ENCODE data around the gene CEP68. TPM values are rescaled to one million over a fixed set of nuclear protein-coding genes. Genes with fewer than 3 reads are reported as not detected.

Gene CEP68, protein sequence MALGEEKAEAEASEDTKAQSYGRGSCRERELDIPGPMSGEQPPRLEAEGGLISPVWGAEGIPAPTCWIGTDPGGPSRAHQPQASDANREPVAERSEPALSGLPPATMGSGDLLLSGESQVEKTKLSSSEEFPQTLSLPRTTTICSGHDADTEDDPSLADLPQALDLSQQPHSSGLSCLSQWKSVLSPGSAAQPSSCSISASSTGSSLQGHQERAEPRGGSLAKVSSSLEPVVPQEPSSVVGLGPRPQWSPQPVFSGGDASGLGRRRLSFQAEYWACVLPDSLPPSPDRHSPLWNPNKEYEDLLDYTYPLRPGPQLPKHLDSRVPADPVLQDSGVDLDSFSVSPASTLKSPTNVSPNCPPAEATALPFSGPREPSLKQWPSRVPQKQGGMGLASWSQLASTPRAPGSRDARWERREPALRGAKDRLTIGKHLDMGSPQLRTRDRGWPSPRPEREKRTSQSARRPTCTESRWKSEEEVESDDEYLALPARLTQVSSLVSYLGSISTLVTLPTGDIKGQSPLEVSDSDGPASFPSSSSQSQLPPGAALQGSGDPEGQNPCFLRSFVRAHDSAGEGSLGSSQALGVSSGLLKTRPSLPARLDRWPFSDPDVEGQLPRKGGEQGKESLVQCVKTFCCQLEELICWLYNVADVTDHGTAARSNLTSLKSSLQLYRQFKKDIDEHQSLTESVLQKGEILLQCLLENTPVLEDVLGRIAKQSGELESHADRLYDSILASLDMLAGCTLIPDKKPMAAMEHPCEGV
- polyA plus RNA-seq (2012; rRNA removed), result 6.2 and 7.8 TPM in 2 replicates
- 5.4 and 6.8 TPM in 2 replicates for polyA plus RNA-seq (2012; cell fraction: cytosol; rRNA removed)
- 9.0 and 12.6 TPM in 2 replicates for polyA plus RNA-seq (2012; cell fraction: nucleus; rRNA removed)

DNA sequence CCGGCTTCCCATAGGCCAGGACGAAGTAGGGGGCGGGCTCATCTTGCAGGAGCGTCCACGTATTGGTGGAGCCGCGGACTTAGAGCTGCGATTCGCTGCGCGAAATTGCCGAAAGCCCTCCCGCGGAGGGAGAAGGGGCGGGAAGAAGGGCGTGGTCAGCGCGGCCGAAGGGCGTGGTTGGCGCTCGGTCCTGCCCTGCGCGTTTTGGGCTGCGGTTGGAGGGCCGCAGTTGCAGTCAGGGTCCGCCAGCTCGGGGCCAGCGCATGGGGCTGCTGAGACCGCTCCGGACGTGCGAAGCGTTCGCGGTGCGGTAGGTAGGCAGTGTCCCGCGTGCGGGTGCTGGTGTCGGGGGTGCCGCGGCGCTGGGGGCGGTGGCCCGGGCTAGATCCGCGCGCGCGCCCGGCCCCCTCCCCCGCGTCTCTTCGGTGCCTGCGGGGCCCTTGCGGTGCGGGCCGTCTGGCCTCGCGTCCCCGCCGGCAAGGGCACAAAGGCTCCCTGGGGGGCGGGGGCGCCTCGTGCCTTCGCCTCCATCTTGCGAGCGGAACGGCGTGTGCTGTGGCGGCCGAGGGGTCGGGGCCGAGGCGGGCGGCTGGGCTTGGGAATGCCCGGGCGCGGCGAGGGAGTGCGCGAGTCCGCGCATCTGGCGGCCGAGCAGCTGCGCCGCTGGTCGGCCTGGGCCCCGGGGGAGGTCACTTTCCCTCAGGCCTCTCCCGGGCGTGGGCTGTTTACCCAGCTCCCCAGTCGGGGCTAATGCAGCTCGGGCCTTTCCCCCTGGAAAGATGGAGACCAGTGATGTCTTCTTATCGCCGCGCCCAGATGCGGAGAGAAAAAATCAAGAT lies at the start of gene CEP68:
Gene CEP68 (plus strand): TSS at position 202 of the 839 bp plus-strand sequence. CDS start 13,029 bp downstream, outside the sequence.
- no peaks in the 10 kb centered on the region for H3K9me2 ChIP-seq
- peak within 1 kb of the TSS; percentile 79 for H2AFZ ChIP-seq (ENCODE audit: low read depth)
- ChIA-PET CTCF (interaction anchor here (0.8 to 5.1 kb wide), 9 partner anchors 10 to 179 kb away, joined by 3 to 17 read pairs (median 4); partner anchors contain the start of gene RAB1A), POLR2A (interaction anchor here (0.6 to 1.5 kb wide), 12 partner anchors 11 to 402 kb away, joined by 3 to 13 read pairs (median 3); partner anchors contain the start of genes RAB1A and SERTAD2)
- peaks cover 0 to 3% of the 10 kb centered on the region in 2 experiments; a peak in 1 of 4 replicates for H3K4me1 ChIP-seq (ENCODE audit: control insufficient read depth in 1 of 2, insufficient read depth in 2 of 2, low read depth in 1 of 2, low read length in 1 of 2)
- no peaks in the 10 kb centered on the region for H3K36me3 ChIP-seq (replicated peaks in 1 of 2; ENCODE audit: control insufficient read depth in 1 of 2, insufficient read depth in 2 of 2, low read length in 1 of 2)
- H3K27me3 ChIP-seq (ENCODE audit: insufficient read depth), result no peaks in the 10 kb centered on the region
- H3K79me2 ChIP-seq (ENCODE audit: insufficient read depth), result peaks cover 48% of the 10 kb centered on the region
- H3K9ac ChIP-seq, result peak within 1 kb of the TSS; percentile 81
- TF ChIP-seq MXI1 (IDR thresholded peaks at IDR 0.05; ENCODE audit: low read depth, low read length), result peak; percentile 21; the same call in 1 of the 2 replicates
- 0 out of 2 replicates have a peak, but pooled peaks have one; percentile 20 for TF ChIP-seq GATA2 (CRISPR knock-in tag; IDR thresholded peaks at IDR 0.05)
- TF ChIP-seq, protein P1, sequence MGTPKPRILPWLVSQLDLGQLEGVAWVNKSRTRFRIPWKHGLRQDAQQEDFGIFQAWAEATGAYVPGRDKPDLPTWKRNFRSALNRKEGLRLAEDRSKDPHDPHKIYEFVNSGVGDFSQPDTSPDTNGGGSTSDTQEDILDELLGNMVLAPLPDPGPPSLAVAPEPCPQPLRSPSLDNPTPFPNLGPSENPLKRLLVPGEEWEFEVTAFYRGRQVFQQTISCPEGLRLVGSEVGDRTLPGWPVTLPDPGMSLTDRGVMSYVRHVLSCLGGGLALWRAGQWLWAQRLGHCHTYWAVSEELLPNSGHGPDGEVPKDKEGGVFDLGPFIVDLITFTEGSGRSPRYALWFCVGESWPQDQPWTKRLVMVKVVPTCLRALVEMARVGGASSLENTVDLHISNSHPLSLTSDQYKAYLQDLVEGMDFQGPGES (IDR thresholded peaks at IDR 0.05; ENCODE audit: low read depth, low read length), result peak; percentile 59
- peak; percentile 52 for TF ChIP-seq CHD2 (IDR thresholded peaks at IDR 0.05; ENCODE audit: low read length, partially characterized antibody)
- peak; percentile 85 for TF ChIP-seq POLR2AphosphoS5 (IDR thresholded peaks at IDR 0.05; ENCODE audit: low read depth, low read length)
- peak; percentile 27; the same call in 1 of the 2 replicates for TF ChIP-seq NRF1 (IDR thresholded peaks at IDR 0.05; ENCODE audit: low read depth, low read length)
- peak; percentile 79 for TF ChIP-seq TAF1 (IDR thresholded peaks at IDR 0.05; ENCODE audit: borderline replicate concordance, low read depth, low read length)
- peak; percentile 49; the same call in 1 of the 2 replicates for TF ChIP-seq RFX5 (IDR thresholded peaks at IDR 0.05; ENCODE audit: low read length)
- TF ChIP-seq, protein P2, sequence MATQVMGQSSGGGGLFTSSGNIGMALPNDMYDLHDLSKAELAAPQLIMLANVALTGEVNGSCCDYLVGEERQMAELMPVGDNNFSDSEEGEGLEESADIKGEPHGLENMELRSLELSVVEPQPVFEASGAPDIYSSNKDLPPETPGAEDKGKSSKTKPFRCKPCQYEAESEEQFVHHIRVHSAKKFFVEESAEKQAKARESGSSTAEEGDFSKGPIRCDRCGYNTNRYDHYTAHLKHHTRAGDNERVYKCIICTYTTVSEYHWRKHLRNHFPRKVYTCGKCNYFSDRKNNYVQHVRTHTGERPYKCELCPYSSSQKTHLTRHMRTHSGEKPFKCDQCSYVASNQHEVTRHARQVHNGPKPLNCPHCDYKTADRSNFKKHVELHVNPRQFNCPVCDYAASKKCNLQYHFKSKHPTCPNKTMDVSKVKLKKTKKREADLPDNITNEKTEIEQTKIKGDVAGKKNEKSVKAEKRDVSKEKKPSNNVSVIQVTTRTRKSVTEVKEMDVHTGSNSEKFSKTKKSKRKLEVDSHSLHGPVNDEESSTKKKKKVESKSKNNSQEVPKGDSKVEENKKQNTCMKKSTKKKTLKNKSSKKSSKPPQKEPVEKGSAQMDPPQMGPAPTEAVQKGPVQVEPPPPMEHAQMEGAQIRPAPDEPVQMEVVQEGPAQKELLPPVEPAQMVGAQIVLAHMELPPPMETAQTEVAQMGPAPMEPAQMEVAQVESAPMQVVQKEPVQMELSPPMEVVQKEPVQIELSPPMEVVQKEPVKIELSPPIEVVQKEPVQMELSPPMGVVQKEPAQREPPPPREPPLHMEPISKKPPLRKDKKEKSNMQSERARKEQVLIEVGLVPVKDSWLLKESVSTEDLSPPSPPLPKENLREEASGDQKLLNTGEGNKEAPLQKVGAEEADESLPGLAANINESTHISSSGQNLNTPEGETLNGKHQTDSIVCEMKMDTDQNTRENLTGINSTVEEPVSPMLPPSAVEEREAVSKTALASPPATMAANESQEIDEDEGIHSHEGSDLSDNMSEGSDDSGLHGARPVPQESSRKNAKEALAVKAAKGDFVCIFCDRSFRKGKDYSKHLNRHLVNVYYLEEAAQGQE (IDR thresholded peaks at IDR 0.05; ENCODE audit: low read depth, low read length), result 0 out of 2 replicates have a peak, but pooled peaks have one; percentile 36
- no peak for TF ChIP-seq TCF12 (IDR thresholded peaks at IDR 0.05)
- TF ChIP-seq MEF2A (IDR thresholded peaks at IDR 0.05; ENCODE audit: borderline replicate concordance, low read depth), result no peak
- TF ChIP-seq, protein P3, sequence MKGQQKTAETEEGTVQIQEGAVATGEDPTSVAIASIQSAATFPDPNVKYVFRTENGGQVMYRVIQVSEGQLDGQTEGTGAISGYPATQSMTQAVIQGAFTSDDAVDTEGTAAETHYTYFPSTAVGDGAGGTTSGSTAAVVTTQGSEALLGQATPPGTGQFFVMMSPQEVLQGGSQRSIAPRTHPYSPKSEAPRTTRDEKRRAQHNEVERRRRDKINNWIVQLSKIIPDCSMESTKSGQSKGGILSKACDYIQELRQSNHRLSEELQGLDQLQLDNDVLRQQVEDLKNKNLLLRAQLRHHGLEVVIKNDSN (IDR thresholded peaks at IDR 0.05; ENCODE audit: borderline replicate concordance, low read depth), result no peak
- no peak for TF ChIP-seq EP300 (IDR thresholded peaks at IDR 0.05; ENCODE audit: borderline replicate concordance in 1 of 2, low read depth in 1 of 2, low read length in 1 of 2)
- TF ChIP-seq ELF1 (IDR thresholded peaks at IDR 0.05), result no peak
- peak; percentile 14; the same call in 1 of the 2 replicates for TF ChIP-seq SIN3A (IDR thresholded peaks at IDR 0.05; ENCODE audit: borderline replicate concordance, low read depth, low read length)
- peak; percentile 97 for DNase-seq
- 0% methylated on average over 4 of the region's 99 CpGs for WGBS (ENCODE audit: low lambda C conversion rate)
- H4K20me1 ChIP-seq (ENCODE audit: insufficient read depth), result peaks cover 21% of the 10 kb centered on the region; the same call in 1 of the 2 replicates
- peak within 1 kb of the TSS; percentile 89 for H3K4me2 ChIP-seq
- H3F3A ChIP-seq (replicated peaks; ENCODE audit: insufficient read depth), result no peaks in the 10 kb centered on the region
- H3K27ac ChIP-seq (ENCODE audit: low read depth in 2 of 2, low read length in 1 of 2), result peak within 1 kb of the TSS; percentile 45 to 73; a peak in 3 of 4 replicates
- H3K4me3 ChIP-seq (ENCODE audit: low read depth in 2 of 2, low read length in 1 of 2), result peak within 1 kb of the TSS; percentile 74 to 82
- no peaks in the 10 kb centered on the region for H3K9me3 ChIP-seq
